ENCODE measurements around the gene GRID1.

Gene GRID1

GRCh38 chr10:85810674-85811073 lies 555.9 kb downstream of the GRID1 start:
- H3K4me3 ChIP-seq (ENCODE audit: low read length): no peak overlapping the region
- DNase-seq (ENCODE audit: low read depth): no peak
- no peak for TF ChIP-seq CTCF (IDR thresholded peaks at IDR 0.05; ENCODE audit: insufficient read depth, low read depth, low read length, missing control alignments)

- peak; percentile 30 for DNase-seq (ENCODE audit: low read depth)
- no peak overlapping the region for H3K4me3 ChIP-seq (ENCODE audit: low read length)
- no peak for TF ChIP-seq CTCF (IDR thresholded peaks at IDR 0.05; ENCODE audit: insufficient read depth, low read depth, low read length, missing control alignments)
These were observed 571.1 kb downstream of the GRID1 start for GRCh38 chr10:85795460-85795859.

- TF ChIP-seq CTCF (IDR thresholded peaks at IDR 0.05; ENCODE audit: insufficient read depth, low read depth, low read length, missing control alignments): no peak
- no peak for DNase-seq (ENCODE audit: low read depth)
- no peak overlapping the region for H3K4me3 ChIP-seq (ENCODE audit: low read length)
These were observed 572.0 kb downstream of the GRID1 start for GRCh38 chr10:85794553-85794952.

- H3K4me3 ChIP-seq (ENCODE audit: low read length): no peak overlapping the region
- no peak for TF ChIP-seq CTCF (IDR thresholded peaks at IDR 0.05; ENCODE audit: insufficient read depth, low read depth, low read length, missing control alignments)
- no peak for DNase-seq (ENCODE audit: low read depth)
These were observed 574.1 kb downstream of the GRID1 start for GRCh38 chr10:85792533-85792858.

- TF ChIP-seq CTCF (IDR thresholded peaks at IDR 0.05; ENCODE audit: insufficient read depth, low read depth, low read length, missing control alignments): peak; percentile 41
- peak; percentile 44 for DNase-seq (ENCODE audit: low read depth)
- no peak overlapping the region for H3K4me3 ChIP-seq (ENCODE audit: low read length)
These were observed 574.6 kb downstream of the GRID1 start for GRCh38 chr10:85791818-85792532.

- no peak overlapping the region for H3K4me3 ChIP-seq (ENCODE audit: low read length)
- no peak for DNase-seq (ENCODE audit: low read depth)
- TF ChIP-seq CTCF (IDR thresholded peaks at IDR 0.05; ENCODE audit: insufficient read depth, low read depth, low read length, missing control alignments): no peak
These were observed 576.4 kb downstream of the GRID1 start for GRCh38 chr10:85789982-85790789.
